ENCODE data around the gene H3-3A. TPM values are rescaled to one million over a fixed set of nuclear protein-coding genes. Genes with fewer than 3 reads are reported as not detected.

H3-3A gene
- polyA plus RNA-seq, 1 donor from 2014 or later, result 2,124 TPM

DNA sequence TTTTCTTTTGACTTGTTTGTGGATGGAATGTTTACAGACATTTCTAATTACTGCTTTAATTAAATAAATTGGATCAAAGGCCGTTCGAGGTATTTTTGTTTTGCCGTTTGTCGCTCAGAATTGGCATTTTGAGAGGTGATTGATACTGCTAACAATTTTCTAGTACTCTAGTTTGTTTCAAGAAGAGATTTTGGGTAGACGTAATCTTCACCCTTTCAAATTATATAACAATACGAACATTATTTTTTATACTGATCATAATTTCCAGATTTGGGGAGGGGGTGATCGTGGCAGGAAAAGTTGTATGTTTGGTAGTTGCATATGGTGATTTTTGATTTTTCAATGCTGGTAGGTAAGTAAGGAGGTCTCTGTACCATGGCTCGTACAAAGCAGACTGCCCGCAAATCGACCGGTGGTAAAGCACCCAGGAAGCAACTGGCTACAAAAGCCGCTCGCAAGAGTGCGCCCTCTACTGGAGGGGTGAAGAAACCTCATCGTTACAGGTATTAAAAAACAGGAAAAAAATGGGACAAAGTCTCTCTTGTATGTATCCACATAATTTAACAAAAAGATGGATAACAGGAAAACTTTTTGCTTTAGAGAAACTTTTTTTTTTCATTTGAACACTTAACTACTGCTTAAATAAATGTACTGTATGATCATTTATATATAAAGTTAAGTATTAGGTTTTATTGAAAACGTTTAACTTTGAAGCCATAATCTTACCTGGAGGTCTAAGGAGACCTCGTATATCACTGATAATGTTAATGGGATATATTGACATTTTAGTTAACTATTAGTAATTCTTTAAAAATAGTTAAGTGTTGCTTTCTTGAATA is 1.7 kb downstream of the H3-3A start:
- H2AFZ ChIP-seq (ENCODE audit: low read depth, low read length), result no peak overlapping the region
- peak overlapping the region; percentile 99 for H3K9ac ChIP-seq (ENCODE audit: low read length)
- no peaks in the 10 kb centered on the region for H3K9me3 ChIP-seq (ENCODE audit: low read length)
- H3K27me3 ChIP-seq (ENCODE audit: insufficient read depth, low read depth, low read length), result no peaks in the 10 kb centered on the region
- H3K36me3 ChIP-seq (ENCODE audit: insufficient read depth, low read length), result peaks cover 8% of the 10 kb centered on the region
- no peaks in the 10 kb centered on the region for H3K9me2 ChIP-seq (ENCODE audit: insufficient read depth, low read length)
- peak overlapping the region; percentile 91 for H3K4me2 ChIP-seq (ENCODE audit: low read length)
- peaks cover 15% of the 10 kb centered on the region for H3F3A ChIP-seq (ENCODE audit: insufficient read depth, low read length, poor library complexity, severe bottlenecking)
- no peak for TF ChIP-seq TAF1 (IDR thresholded peaks at IDR 0.05; ENCODE audit: low read depth)
- TF ChIP-seq CTCF (IDR thresholded peaks at IDR 0.05; ENCODE audit: poor library complexity, severe bottlenecking), result peak; percentile 75
- H3K4me3 ChIP-seq (ENCODE audit: low read length), result peak overlapping the region; percentile 86
- H4K20me1 ChIP-seq (ENCODE audit: insufficient read depth), result peaks cover 58% of the 10 kb centered on the region
- H3K79me2 ChIP-seq (replicated peaks; ENCODE audit: insufficient read depth, low read length), result peaks cover 86% of the 10 kb centered on the region
- H3K27ac ChIP-seq (ENCODE audit: low read length), result peak overlapping the region; percentile 99

- H3K36me3 ChIP-seq (ENCODE audit: insufficient read depth, low read length), result peaks cover 12% of the 10 kb centered on the region
- no peak overlapping the region for H2AFZ ChIP-seq (ENCODE audit: low read depth, low read length)
- peak overlapping the region; percentile 44 for H3K9ac ChIP-seq (ENCODE audit: low read length)
- H3K79me2 ChIP-seq (replicated peaks; ENCODE audit: insufficient read depth, low read length), result peaks cover 86% of the 10 kb centered on the region
- H3K27ac ChIP-seq (ENCODE audit: low read length), result peak overlapping the region; percentile 99
- peak overlapping the region; percentile 86 for H3K4me3 ChIP-seq (ENCODE audit: low read length)
- no peaks in the 10 kb centered on the region for H3K9me2 ChIP-seq (ENCODE audit: insufficient read depth, low read length)
- peaks cover 15% of the 10 kb centered on the region for H3F3A ChIP-seq (ENCODE audit: insufficient read depth, low read length, poor library complexity, severe bottlenecking)
- H3K27me3 ChIP-seq (ENCODE audit: insufficient read depth, low read depth, low read length), result no peaks in the 10 kb centered on the region
- peak; percentile 71 for TF ChIP-seq SMC3 (conservative IDR thresholded peaks at IDR 0.05; ENCODE audit: poor library complexity)
- TF ChIP-seq CTCF (IDR thresholded peaks at IDR 0.05; ENCODE audit: poor library complexity, severe bottlenecking), result peak; percentile 68
- no peak for TF ChIP-seq POLR2AphosphoS5 (IDR thresholded peaks at IDR 0.05)
- no peak for TF ChIP-seq TAF1 (IDR thresholded peaks at IDR 0.05; ENCODE audit: low read depth)
- TF ChIP-seq EP300 (conservative IDR thresholded peaks at IDR 0.05; ENCODE audit: poor library complexity, severe bottlenecking), result no peak
- TF ChIP-seq EZH2 (IDR thresholded peaks at IDR 0.05; ENCODE audit: borderline replicate concordance, insufficient read depth, low read length, poor library complexity, severe bottlenecking), result no peak
- peak; percentile 77 for TF ChIP-seq RAD21 (conservative IDR thresholded peaks at IDR 0.05)
- TF ChIP-seq, protein P1, sequence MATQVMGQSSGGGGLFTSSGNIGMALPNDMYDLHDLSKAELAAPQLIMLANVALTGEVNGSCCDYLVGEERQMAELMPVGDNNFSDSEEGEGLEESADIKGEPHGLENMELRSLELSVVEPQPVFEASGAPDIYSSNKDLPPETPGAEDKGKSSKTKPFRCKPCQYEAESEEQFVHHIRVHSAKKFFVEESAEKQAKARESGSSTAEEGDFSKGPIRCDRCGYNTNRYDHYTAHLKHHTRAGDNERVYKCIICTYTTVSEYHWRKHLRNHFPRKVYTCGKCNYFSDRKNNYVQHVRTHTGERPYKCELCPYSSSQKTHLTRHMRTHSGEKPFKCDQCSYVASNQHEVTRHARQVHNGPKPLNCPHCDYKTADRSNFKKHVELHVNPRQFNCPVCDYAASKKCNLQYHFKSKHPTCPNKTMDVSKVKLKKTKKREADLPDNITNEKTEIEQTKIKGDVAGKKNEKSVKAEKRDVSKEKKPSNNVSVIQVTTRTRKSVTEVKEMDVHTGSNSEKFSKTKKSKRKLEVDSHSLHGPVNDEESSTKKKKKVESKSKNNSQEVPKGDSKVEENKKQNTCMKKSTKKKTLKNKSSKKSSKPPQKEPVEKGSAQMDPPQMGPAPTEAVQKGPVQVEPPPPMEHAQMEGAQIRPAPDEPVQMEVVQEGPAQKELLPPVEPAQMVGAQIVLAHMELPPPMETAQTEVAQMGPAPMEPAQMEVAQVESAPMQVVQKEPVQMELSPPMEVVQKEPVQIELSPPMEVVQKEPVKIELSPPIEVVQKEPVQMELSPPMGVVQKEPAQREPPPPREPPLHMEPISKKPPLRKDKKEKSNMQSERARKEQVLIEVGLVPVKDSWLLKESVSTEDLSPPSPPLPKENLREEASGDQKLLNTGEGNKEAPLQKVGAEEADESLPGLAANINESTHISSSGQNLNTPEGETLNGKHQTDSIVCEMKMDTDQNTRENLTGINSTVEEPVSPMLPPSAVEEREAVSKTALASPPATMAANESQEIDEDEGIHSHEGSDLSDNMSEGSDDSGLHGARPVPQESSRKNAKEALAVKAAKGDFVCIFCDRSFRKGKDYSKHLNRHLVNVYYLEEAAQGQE (IDR thresholded peaks at IDR 0.05; ENCODE audit: borderline replicate concordance), result no peak
- no peaks in the 10 kb centered on the region for H3K9me3 ChIP-seq (ENCODE audit: low read length)
- peaks cover 64% of the 10 kb centered on the region for H4K20me1 ChIP-seq (ENCODE audit: insufficient read depth)
- peak overlapping the region; percentile 91 for H3K4me2 ChIP-seq (ENCODE audit: low read length)
These were observed 2.3 kb downstream of the H3-3A start for GRCh38 chr1:226064816-226065248.

All from neural cell (in vitro differentiated cells).